Chondrocyte (in vitro differentiated cells): ENCODE measurements around the gene PHRF1. TPM values are rescaled to one million over a fixed set of nuclear protein-coding genes. Genes with fewer than 3 reads are reported as not detected.

Experiments
- DNase-seq: peaks from one replicate; pipeline ENCODE4 v3.0.0; 2021; ENCODE audit warnings: mixed read lengths, low spot score
- H3K27ac Mint-ChIP-seq: one replicate; pipeline ENCODE4 v1.8.0; 2021; ENCODE audit warnings: mild to moderate bottlenecking, moderate library complexity, mixed read lengths; ENCODE audit not compliant: unreplicated experiment
- H3K27me3 Mint-ChIP-seq: 2 replicates; pipeline ENCODE4 v1.8.0; 2021; ENCODE audit warnings: low read depth, mixed read lengths
- H3K36me3 Mint-ChIP-seq: 2 replicates; pipeline ENCODE4 v1.8.0; 2021; ENCODE audit warnings: low read depth, mixed read lengths
- H3K4me1 Mint-ChIP-seq: 2 replicates; pipeline ENCODE4 v1.8.0; 2021; ENCODE audit warnings: low read depth, mild to moderate bottlenecking, mixed read lengths
- H3K4me3 Mint-ChIP-seq: one replicate; pipeline ENCODE4 v1.8.0; 2021; ENCODE audit warnings: mild to moderate bottlenecking, moderate library complexity, mixed read lengths; ENCODE audit not compliant: unreplicated experiment
- H3K9me3 Mint-ChIP-seq: 2 replicates; pipeline ENCODE4 v1.8.0; 2021; ENCODE audit warnings: low read depth, mixed read lengths
- total RNA-seq: library from RNA; stranded (reverse); gene quantifications from 3 replicates; pipeline ENCODE4 v1.2.1, GENCODE V29; 2021
- TF ChIP-seq, protein P1 (sequence below): fragments of 200-600 bp; sonication (generic); IDR thresholded peaks from 2 replicates; pipeline ENCODE4 v1.5.0; 2021; ENCODE audit warnings: antibody characterized with exemption, mild to moderate bottlenecking, moderate library complexity

PHRF1 gene
- total RNA-seq, 1 donor from 2014 or later = 25.9 TPM

- DNase-seq = no peak
- Mint-ChIP-seq H3K4me3 (no peak overlapping the region), H3K27ac (no peak overlapping the region), H3K27me3 (no peaks in the 10 kb centered on the region), H3K9me3 (no peaks in the 10 kb centered on the region), H3K4me1 (no peaks in the 10 kb centered on the region), H3K36me3 (peaks cover 3% of the 10 kb centered on the region)
- TF ChIP-seq, protein P1, sequence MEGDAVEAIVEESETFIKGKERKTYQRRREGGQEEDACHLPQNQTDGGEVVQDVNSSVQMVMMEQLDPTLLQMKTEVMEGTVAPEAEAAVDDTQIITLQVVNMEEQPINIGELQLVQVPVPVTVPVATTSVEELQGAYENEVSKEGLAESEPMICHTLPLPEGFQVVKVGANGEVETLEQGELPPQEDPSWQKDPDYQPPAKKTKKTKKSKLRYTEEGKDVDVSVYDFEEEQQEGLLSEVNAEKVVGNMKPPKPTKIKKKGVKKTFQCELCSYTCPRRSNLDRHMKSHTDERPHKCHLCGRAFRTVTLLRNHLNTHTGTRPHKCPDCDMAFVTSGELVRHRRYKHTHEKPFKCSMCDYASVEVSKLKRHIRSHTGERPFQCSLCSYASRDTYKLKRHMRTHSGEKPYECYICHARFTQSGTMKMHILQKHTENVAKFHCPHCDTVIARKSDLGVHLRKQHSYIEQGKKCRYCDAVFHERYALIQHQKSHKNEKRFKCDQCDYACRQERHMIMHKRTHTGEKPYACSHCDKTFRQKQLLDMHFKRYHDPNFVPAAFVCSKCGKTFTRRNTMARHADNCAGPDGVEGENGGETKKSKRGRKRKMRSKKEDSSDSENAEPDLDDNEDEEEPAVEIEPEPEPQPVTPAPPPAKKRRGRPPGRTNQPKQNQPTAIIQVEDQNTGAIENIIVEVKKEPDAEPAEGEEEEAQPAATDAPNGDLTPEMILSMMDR = no peak
These were observed 26.1 kb upstream of the PHRF1 start for GRCh38 chr11:550021-550745.

GRCh38 chr11:550746-551085 is 25.6 kb upstream of the PHRF1 start:
- no peaks in the 10 kb centered on the region for H3K4me1 Mint-ChIP-seq

DNA sequence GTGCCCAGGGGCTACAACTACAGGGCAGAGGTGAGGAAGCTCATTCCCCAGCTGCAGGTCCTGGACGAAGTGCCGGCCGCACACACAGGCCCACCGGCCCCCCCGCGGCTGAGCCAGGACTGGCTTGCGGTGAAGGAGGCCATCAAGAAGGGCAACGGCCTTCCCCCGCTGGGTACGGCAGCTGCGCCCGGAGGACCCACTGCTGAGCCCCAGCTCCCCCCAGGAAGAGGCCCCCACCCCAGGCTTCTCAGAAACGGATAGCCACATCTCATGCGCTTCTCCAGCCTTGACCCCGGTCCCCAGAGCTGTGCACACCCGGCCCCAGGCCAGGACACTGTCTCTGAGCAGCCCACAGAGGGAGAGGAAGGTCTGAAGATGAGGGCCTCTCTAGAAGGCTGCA is 25.1 kb upstream of the PHRF1 start:
- H3K36me3 Mint-ChIP-seq = peaks cover 3% of the 10 kb centered on the region
- H3K9me3 Mint-ChIP-seq = no peaks in the 10 kb centered on the region
- no peak overlapping the region for H3K4me3 Mint-ChIP-seq
- TF ChIP-seq, protein P1 = no peak
- H3K27ac Mint-ChIP-seq = no peak overlapping the region
- H3K27me3 Mint-ChIP-seq = no peaks in the 10 kb centered on the region
- no peak for DNase-seq
- H3K4me1 Mint-ChIP-seq = no peaks in the 10 kb centered on the region

More at GRCh38 chr11:550746-551085, 25.6 kb upstream of the PHRF1 start:
- Mint-ChIP-seq H3K27ac (no peak overlapping the region), H3K9me3 (no peaks in the 10 kb centered on the region), H3K4me3 (no peak overlapping the region), H3K27me3 (no peaks in the 10 kb centered on the region), H3K36me3 (peaks cover 3% of the 10 kb centered on the region)
- no peak for DNase-seq
- TF ChIP-seq, protein P1 = no peak

DNA sequence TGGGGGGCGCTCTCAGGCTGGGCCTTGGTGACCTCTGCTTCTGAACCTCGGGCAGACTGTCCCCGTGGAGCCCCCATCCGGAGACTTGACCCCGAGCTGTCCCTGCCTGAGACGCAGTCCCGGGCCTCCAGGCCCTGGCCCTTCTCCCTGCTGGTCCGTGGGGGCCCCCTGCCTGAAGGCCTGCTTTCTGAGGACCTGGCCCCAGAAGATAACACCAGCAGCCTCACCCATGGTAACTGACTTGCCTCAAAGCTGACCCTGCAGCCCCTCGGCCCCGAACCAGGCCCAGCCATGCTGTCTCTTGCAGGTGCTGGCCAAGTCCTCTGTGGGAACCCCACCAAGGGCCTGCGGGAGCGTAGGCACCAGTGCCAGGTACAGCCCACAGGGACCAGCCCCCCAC is 24.7 kb upstream of the PHRF1 start:
- H3K9me3 Mint-ChIP-seq = no peaks in the 10 kb centered on the region
- TF ChIP-seq, protein P1 = no peak
- no peak overlapping the region for H3K4me3 Mint-ChIP-seq
- DNase-seq = no peak
- H3K4me1 Mint-ChIP-seq = no peaks in the 10 kb centered on the region
- H3K27me3 Mint-ChIP-seq = peaks cover 3% of the 10 kb centered on the region
- H3K36me3 Mint-ChIP-seq = peaks cover 3% of the 10 kb centered on the region
- no peak overlapping the region for H3K27ac Mint-ChIP-seq

- Mint-ChIP-seq H3K27me3 (peaks cover 8% of the 10 kb centered on the region), H3K4me1 (no peaks in the 10 kb centered on the region), H3K9me3 (no peaks in the 10 kb centered on the region), H3K27ac (no peak overlapping the region), H3K4me3 (no peak overlapping the region), H3K36me3 (peaks cover 3% of the 10 kb centered on the region)
- TF ChIP-seq, protein P1 = no peak
- no peak for DNase-seq
These were observed 22.9 kb upstream of the PHRF1 start for GRCh38 chr11:553083-553987.
